PC-3 (cell line): Measurements from ENCODE around the gene GP1BB.

ENCODE experiments used
- CTCF ChIP-seq: fragments of 300-600 bp; sonication (generic); conservative IDR thresholded peaks from 2 replicates; pipeline ENCODE4 v1.5.1; 2017; ENCODE audit warnings: antibody characterized with exemption, low read depth, mild to moderate bottlenecking, low read length
- EZH2 ChIP-seq: fragments of 300-600 bp; sonication (generic); IDR thresholded peaks from one replicate; pipeline ENCODE4 v1.6.1; 2017; ENCODE audit warnings: antibody characterized with exemption, mild to moderate bottlenecking, low read length; ENCODE audit not compliant: unreplicated experiment

- TF ChIP-seq EZH2 (no peak), CTCF (no peak)
These were observed 37.8 kb downstream of the GP1BB start for GRCh38 chr22:19760951-19761724.
